Measurements from ENCODE around the gene ZRSR2. TPM values are rescaled to one million over a fixed set of nuclear protein-coding genes. Genes with fewer than 3 reads are reported as not detected.

ZRSR2 gene
- total RNA-seq, 1 donor from 2014 or later = 9.3 TPM

- TF ChIP-seq CTCF (IDR thresholded peaks at IDR 0.05; ENCODE audit: insufficient read depth, low read depth, low read length) = no peak
- no peak for TF ChIP-seq EZH2 (IDR thresholded peaks at IDR 0.05; ENCODE audit: insufficient read depth, low read length)
- Histone ChIP-seq H3K27ac (ENCODE audit: low read depth, low read length) (no peak overlapping the region), H3K4me1 (ENCODE audit: insufficient read depth, low read length) (no peaks in the 10 kb centered on the region), H3K9ac (ENCODE audit: low read length) (no peak overlapping the region), H3K79me2 (ENCODE audit: insufficient read depth, low read length) (no peaks in the 10 kb centered on the region), H3K9me3 (ENCODE audit: insufficient read depth, low read depth, low read length) (no peaks in the 10 kb centered on the region), H3K4me2 (ENCODE audit: low read length) (no peak overlapping the region), H3K27me3 (ENCODE audit: insufficient read depth, low read length) (no peaks in the 10 kb centered on the region), H2AFZ (ENCODE audit: low read depth, low read length) (no peak overlapping the region), H3K36me3 (ENCODE audit: insufficient read depth, low read length) (no peaks in the 10 kb centered on the region), H4K20me1 (ENCODE audit: insufficient read depth, low read length) (no peaks in the 10 kb centered on the region), H3K4me3 (ENCODE audit: insufficient read depth, low read depth, low read length) (no peak overlapping the region)
- Mint-ChIP-seq H3K36me3 (ENCODE audit: low read depth, unreplicated experiment) (no peaks in the 10 kb centered on the region), H3K27ac (ENCODE audit: unreplicated experiment) (no peak overlapping the region), H3K4me1 (ENCODE audit: low read depth, unreplicated experiment) (no peaks in the 10 kb centered on the region), H3K9me3 (ENCODE audit: unreplicated experiment) (no peaks in the 10 kb centered on the region), H3K27me3 (ENCODE audit: low read depth, unreplicated experiment) (no peaks in the 10 kb centered on the region), H3K4me3 (ENCODE audit: unreplicated experiment) (no peak overlapping the region)
- peak; percentile 74 for FAIRE-seq
- no peak for DNase-seq (ENCODE audit: low read depth)
Observed at GRCh38 chrX:15769300-15769954, 20.9 kb upstream of the ZRSR2 start.

- no peak overlapping the region for H3K9ac ChIP-seq (ENCODE audit: low read length)
- FAIRE-seq (peak; percentile 67), DNase-seq (ENCODE audit: low read depth) (no peak)
- no peaks in the 10 kb centered on the region for H3K27me3 ChIP-seq (ENCODE audit: insufficient read depth, low read length)
- H3K4me1 ChIP-seq (ENCODE audit: insufficient read depth, low read length) = no peaks in the 10 kb centered on the region
- no peaks in the 10 kb centered on the region for H3K27me3 Mint-ChIP-seq (ENCODE audit: low read depth, unreplicated experiment)
- no peak overlapping the region for H3K27ac Mint-ChIP-seq (ENCODE audit: unreplicated experiment)
- no peaks in the 10 kb centered on the region for H3K9me3 ChIP-seq (ENCODE audit: insufficient read depth, low read depth, low read length)
- H3K4me2 ChIP-seq (ENCODE audit: low read length) = no peak overlapping the region
- H3K4me3 ChIP-seq (ENCODE audit: insufficient read depth, low read depth, low read length) = no peak overlapping the region
- H3K79me2 ChIP-seq (ENCODE audit: insufficient read depth, low read length) = no peaks in the 10 kb centered on the region
- no peaks in the 10 kb centered on the region for H3K4me1 Mint-ChIP-seq (ENCODE audit: low read depth, unreplicated experiment)
- no peak overlapping the region for H3K27ac ChIP-seq (ENCODE audit: low read depth, low read length)
- H3K36me3 Mint-ChIP-seq (ENCODE audit: low read depth, unreplicated experiment) = no peaks in the 10 kb centered on the region
- H3K36me3 ChIP-seq (ENCODE audit: insufficient read depth, low read length) = no peaks in the 10 kb centered on the region
- no peak overlapping the region for H2AFZ ChIP-seq (ENCODE audit: low read depth, low read length)
- TF ChIP-seq EZH2 (IDR thresholded peaks at IDR 0.05; ENCODE audit: insufficient read depth, low read length) (no peak), CTCF (IDR thresholded peaks at IDR 0.05; ENCODE audit: insufficient read depth, low read depth, low read length) (no peak)
- H3K9me3 Mint-ChIP-seq (ENCODE audit: unreplicated experiment) = no peaks in the 10 kb centered on the region
- no peaks in the 10 kb centered on the region for H4K20me1 ChIP-seq (ENCODE audit: insufficient read depth, low read length)
- H3K4me3 Mint-ChIP-seq (ENCODE audit: unreplicated experiment) = no peak overlapping the region
Observed at GRCh38 chrX:15781961-15782699, 8.2 kb upstream of the ZRSR2 start.
